BE2C (cell line): ENCODE results near the gene INTS6.

Experiments used
- DNase-seq: peaks from one replicate; pipeline ENCODE4 v3.0.0-alpha.2; 2020
- H3K27me3 ChIP-seq: fragments of 250-450 bp; sonication (Bioruptor Pico); 2 replicates; pipeline ENCODE4 v1.5.1; 2020; ENCODE audit warnings: mild to moderate bottlenecking
- H3K36me3 ChIP-seq: fragments of 250-450 bp; sonication (Bioruptor Pico); 2 replicates; pipeline ENCODE4 v1.5.1; 2020; ENCODE audit warnings: mild to moderate bottlenecking
- H3K4me1 ChIP-seq: fragments of 250-450 bp; sonication (Bioruptor Pico); 2 replicates; pipeline ENCODE4 v1.5.1; 2020
- H3K4me3 ChIP-seq: 2 replicates; pipeline ENCODE4 v1.5.1; 2011; ENCODE audit warnings: low read depth, low read length
- H3K9me3 ChIP-seq: fragments of 250-450 bp; sonication (Bioruptor Pico); 2 replicates; pipeline ENCODE4 v1.5.1; 2020
- CTCF ChIP-seq: IDR thresholded peaks from 2 replicates; pipeline ENCODE4 v1.5.1; 2012; ENCODE audit warnings: mild to moderate bottlenecking, low read depth, low read length

Gene INTS6

GRCh38 chr13:51327961-51328360 is 124.9 kb downstream of the INTS6 start:
- no peaks in the 10 kb centered on the region for H3K9me3 ChIP-seq
- H3K4me3 ChIP-seq, result no peak overlapping the region
- H3K4me1 ChIP-seq, result no peaks in the 10 kb centered on the region
- no peaks in the 10 kb centered on the region for H3K36me3 ChIP-seq
- TF ChIP-seq CTCF, result no peak
- H3K27me3 ChIP-seq, result no peaks in the 10 kb centered on the region
- no peak for DNase-seq

- Histone ChIP-seq H3K4me3 (no peak overlapping the region), H3K36me3 (no peaks in the 10 kb centered on the region), H3K4me1 (no peaks in the 10 kb centered on the region), H3K9me3 (no peaks in the 10 kb centered on the region), H3K27me3 (no peaks in the 10 kb centered on the region)
- TF ChIP-seq CTCF, result no peak
- no peak for DNase-seq
Measured at GRCh38 chr13:51326777-51327176, 126.1 kb downstream of the INTS6 start.

- Histone ChIP-seq H3K27me3 (no peaks in the 10 kb centered on the region), H3K36me3 (no peaks in the 10 kb centered on the region), H3K4me3 (no peak overlapping the region), H3K9me3 (no peaks in the 10 kb centered on the region), H3K4me1 (no peaks in the 10 kb centered on the region)
- DNase-seq, result no peak
- TF ChIP-seq CTCF, result no peak
Measured at GRCh38 chr13:51325837-51326236, 127.0 kb downstream of the INTS6 start.

GRCh38 chr13:51324714-51325420 is 128.0 kb downstream of the INTS6 start:
- TF ChIP-seq CTCF, result no peak
- Histone ChIP-seq H3K36me3 (no peaks in the 10 kb centered on the region), H3K4me1 (no peaks in the 10 kb centered on the region), H3K27me3 (no peaks in the 10 kb centered on the region), H3K9me3 (no peaks in the 10 kb centered on the region), H3K4me3 (no peak overlapping the region)
- DNase-seq, result no peak

GRCh38 chr13:51323824-51324511 is 128.9 kb downstream of the INTS6 start:
- Histone ChIP-seq H3K36me3 (no peaks in the 10 kb centered on the region), H3K4me3 (no peak overlapping the region), H3K9me3 (no peaks in the 10 kb centered on the region), H3K4me1 (no peaks in the 10 kb centered on the region), H3K27me3 (no peaks in the 10 kb centered on the region)
- no peak for DNase-seq
- no peak for TF ChIP-seq CTCF

- no peak for TF ChIP-seq CTCF
- no peaks in the 10 kb centered on the region for H3K27me3 ChIP-seq
- H3K4me1 ChIP-seq, result no peaks in the 10 kb centered on the region
- DNase-seq, result no peak
- no peaks in the 10 kb centered on the region for H3K9me3 ChIP-seq
- H3K36me3 ChIP-seq, result no peaks in the 10 kb centered on the region
- no peak overlapping the region for H3K4me3 ChIP-seq
Measured at GRCh38 chr13:51322826-51323225, 130.0 kb downstream of the INTS6 start.
